ENCODE data around the gene CRAT.

The CRAT gene

GRCh38 chr9:129109952-129110739 lies 447 bp downstream of the CRAT start:
- DNase-seq (ENCODE audit: low spot score): no peak

GRCh38 chr9:129109537-129109903 lies 1.1 kb downstream of the CRAT start:
- no peak for DNase-seq (ENCODE audit: low spot score)

DNA sequence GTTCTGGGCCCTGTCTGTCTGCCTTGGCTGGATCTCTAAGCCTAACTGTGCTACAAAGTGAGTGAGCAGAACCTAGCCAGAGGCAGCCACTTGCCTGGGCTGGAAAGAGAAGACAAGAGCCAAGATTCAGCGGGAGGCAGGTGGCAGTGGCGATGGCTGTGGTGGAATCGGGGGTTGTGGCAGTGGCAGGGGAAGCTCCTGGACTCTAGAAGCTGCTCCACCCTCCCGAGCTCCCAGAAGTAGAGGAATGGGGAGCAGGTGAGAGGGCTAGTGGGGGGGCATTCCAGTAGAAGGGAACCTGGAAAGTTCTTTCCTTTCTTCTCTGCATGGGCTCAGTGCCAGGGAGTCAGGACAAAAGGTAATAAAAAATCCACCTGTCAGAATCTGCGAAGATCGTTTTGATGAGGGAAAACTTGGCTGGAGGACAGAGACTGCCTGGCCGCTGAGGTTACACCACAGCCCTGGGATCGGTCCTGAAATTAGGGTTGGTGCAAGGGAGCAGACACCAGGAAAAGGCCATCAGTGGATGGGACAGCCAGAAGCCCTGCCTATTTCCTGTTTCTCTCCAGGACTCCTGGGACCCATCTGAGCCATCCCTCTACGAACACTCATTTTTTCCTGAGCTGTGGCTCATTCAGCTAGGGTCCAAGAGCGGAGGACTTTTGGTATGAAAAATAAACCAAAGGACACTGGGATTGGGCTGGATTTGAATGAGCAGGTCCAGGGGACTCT lies 1.6 kb downstream of the CRAT start:
- peak; percentile 38 for DNase-seq (ENCODE audit: low spot score)

DNA sequence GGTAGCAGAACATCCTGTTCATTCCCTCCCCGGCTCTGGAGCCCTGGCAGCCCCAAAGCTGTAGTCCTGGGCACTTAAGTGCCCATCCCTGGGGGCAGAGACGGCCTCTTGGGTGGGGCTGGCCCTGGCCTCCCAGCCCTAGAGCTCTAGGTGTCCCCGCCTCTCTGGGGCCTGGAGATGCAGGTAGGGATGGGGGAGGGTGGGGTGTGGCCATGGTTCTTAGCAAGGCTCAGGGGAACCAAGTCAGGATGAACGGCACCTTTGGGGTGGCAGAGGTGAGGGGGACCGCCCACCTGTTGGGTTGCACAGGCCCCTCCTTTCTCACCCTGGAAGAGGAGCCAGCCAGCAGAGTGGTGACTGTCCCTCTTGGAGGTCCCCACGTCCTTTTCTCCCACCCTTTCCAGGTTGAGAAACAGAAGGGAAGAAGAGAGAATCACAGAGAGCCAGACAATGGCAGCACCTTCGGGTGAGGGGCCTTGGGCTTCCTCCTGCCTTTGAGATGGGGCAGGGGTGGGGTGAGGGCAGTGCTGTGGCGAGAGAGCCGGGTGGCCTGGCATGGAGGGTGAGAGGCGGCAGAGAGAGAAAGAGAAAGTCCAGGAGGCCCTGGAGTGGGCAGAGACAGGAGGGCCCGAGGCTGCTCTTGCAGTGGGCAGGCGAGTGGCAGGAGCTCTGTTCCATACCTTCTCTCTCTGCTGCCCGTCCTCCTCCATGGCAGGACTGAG lies 2.3 kb downstream of the CRAT start:
- DNase-seq (ENCODE audit: low spot score): no peak

- no peak for DNase-seq (ENCODE audit: low spot score)
Observed at GRCh38 chr9:129107651-129108050, 2.9 kb downstream of the CRAT start.

- no peak for DNase-seq (ENCODE audit: low spot score)
Observed at GRCh38 chr9:129105857-129106694, 4.5 kb downstream of the CRAT start.

- DNase-seq (ENCODE audit: low spot score): no peak
Observed at GRCh38 chr9:129104051-129104450, 6.5 kb downstream of the CRAT start.

DNA sequence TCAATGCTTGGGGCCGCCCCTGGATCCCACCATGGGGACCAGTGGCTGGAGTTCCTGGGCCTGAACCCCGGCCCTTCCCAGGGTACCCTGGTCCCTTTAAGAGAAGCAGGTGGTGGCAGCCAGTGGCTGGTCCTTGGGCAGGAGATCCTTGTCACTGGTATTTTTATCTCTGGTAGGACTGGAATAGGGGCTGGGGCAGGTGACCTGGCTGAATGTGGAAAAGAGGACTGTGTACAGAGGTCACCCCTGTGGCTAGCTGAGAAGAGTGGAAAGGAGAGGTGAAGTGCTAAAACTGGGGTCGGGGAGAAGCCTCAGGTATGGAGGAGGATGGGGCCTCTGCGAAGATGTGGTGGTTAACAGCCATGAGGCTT lies 7.0 kb downstream of the CRAT start:
- DNase-seq (ENCODE audit: low spot score): no peak

DNA sequence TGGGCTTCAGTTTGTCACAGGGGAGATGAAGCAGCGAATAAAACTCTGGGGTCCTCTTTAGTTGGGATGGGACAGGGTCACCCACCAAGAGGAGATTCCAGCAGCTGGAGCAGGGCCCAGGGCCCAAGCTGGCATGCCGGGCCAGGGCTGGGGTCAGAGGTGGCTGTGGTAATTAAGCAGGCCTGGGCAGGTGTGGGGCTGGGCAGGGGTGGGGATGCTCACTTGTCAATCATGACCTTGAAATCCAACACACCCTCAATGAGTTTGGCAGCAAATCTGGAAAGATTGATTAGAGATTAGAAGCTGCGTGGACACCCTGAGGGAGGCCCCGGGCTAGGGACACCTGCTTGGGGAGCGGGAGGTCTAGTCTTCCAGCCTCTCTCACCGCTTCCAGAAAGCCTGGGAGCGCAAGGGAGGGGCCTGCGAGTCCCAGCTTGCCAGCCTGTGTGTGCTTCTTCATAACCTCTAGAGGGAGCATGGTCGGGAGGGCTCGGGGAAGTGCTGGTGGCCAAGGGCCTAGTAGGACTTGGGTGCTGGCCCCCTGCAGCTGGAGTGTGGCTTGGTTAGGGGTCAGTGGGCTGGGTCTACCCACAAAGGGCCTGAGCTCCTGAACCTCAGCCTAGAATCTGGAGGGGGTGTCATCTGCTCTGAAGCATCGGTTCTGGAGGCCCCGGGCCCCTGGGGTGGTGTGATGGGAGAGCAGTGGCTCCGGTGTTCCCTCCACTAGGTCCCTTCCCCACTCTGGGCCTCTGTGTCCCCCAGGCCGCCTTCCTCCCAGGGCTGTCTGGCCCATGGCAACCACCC lies 7.6 kb downstream of the CRAT start:
- no peak for DNase-seq (ENCODE audit: low spot score)

DNA sequence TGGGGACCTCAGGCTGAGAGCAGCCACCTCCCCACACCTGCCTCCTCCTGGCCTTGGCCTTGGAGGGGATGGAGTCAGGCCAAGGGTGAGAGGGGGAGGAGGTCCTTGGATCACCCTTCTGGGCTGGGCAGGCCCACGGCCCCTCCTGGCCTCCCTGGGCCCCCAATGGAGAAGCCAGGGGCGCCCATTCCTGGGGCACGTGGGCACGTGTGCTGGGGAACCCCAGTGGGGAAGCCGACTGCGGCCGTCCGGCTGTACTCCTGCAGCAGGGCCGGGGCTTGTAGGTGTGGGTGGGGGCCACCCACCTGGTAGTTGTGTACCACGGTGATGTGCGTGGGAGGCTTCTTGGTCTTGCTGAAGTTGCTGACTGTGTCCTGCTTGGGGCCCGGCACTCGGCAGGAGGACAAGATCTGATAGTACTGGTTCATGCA lies 8.5 kb downstream of the CRAT start:
- no peak for DNase-seq (ENCODE audit: low spot score)

DNA sequence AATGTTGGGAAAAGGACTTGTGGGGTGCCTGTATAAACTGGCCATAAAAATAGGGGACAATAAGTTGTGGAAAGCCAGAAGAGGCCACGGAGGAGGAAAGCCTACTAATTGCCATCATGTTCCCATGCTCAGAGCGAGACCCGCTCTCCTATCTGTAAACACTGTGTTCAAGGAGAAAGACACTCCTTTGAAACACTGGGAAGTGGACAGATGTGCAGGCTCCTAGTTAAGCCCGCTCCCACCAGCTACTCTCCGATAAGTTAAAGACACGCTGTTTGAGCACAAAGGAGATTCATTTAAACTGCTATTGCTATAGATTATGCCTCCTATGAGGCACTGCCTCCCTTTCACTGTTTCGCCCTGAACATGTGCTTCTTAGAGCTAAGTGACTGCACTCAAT lies 9.3 kb downstream of the CRAT start:
- DNase-seq (ENCODE audit: low spot score): no peak

GRCh38 chr9:129100383-129101169 lies 10.0 kb downstream of the CRAT start:
- no peak for DNase-seq (ENCODE audit: low spot score)

GRCh38 chr9:129098328-129098727 lies 12.3 kb downstream of the CRAT start:
- DNase-seq (ENCODE audit: low spot score): no peak

DNA sequence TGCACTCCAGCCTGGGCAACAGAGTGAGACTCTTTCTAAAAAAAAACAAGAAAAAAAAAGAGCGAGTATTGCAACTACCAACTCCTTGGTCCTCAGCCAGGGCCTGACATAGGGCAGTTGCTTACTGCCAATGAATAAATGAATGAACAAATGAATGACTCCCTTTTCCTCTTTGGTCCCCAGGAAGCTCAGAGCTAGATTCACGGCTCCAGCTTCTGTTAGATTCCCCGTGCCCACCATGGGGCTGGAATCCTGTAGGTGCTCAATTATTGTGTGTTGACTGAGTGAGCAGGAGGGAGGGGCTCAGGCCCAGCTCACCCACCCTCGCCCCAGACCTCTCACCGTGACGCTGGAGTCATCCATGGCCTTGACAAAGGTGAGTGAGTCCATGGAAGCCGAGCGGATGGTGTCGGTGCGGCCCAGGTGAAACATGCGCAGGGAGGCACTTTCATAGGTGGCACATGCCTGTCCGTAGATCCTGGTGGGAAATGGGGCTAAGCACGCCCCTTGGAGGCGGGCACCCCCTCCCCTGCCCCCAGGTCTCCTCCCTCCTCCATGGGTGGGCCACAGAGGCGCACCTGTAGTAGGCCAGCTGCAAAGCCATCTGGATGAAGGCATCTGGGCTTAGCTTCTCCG lies 12.8 kb downstream of the CRAT start:
- no peak for DNase-seq (ENCODE audit: low spot score)

DNA sequence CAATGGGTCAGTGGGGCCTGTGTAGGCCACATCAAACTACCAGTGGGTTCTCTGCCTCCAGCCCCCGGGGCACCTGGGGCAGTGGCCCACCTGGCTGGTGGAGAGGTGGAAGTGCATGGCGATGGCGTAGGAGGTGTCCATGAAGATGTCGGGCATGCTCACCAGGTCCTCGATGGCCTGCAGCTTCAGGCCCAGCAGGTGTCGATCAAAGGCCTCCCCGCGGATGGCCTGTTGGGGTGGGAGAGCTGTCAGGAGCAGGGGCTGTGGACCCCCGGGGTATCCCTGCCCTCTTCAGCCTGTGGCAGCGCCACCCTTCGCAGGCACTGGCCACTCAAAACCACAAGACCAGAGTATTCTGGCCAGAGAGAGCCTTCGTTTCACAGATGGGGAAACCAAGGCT lies 14.7 kb downstream of the CRAT start:
- no peak for DNase-seq (ENCODE audit: low spot score)

GRCh38 chr9:129095170-129095667 lies 15.4 kb downstream of the CRAT start:
- DNase-seq (ENCODE audit: low spot score): no peak

- no peak for DNase-seq (ENCODE audit: low spot score)
Observed at GRCh38 chr9:129094387-129095169, 16.0 kb downstream of the CRAT start.

DNA sequence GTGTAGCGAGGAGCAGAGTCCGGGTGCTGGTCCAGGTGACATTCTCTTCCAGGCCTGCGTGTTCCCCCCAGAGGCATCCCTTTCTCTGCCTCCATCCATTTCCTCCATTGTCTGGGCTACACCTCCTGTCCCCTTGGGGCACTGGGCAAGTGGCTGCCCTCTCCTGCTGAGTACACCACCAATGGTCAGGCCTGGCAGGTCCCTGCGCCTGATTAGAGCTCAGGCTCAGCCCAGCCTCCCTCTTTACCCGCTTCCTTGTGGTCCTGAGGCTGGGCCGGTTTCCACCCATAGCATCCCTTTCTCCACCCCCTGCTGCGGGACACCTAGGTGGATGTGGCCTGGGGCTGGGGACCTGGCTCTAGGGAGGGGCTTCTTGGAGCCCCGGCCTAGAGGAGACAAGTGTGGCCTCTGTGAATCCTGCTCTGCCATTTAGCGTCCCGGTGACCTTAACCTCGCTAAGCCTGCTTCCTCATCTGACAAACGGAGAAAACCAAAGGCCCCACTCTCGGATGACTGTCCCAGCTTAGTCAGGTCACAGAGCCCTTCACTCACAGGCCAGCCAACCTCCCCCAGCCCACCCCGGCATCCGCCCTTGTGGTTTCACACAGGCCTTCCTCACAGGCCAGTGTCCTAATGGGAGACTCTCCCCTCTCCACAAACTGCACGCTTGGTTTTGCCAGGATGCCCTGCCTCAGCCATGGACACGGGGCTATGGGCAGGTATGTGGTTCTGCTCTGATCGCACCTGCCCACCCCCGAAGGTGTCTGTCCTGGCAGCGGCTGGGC lies 16.8 kb downstream of the CRAT start:
- DNase-seq (ENCODE audit: low spot score): no peak
